Fibroblast of lung (primary cell): Measurements from ENCODE around the gene RCBTB2.

Experiments
- CTCF ChIP-seq, 2 donors: IDR thresholded peaks in 1 of 2; conservative IDR thresholded peaks in 1 of 2; 1 replicate in 1 of 2; 2 replicates in 1 of 2; pipeline ENCODE4 v1.5.1; 2011 to 2012; ENCODE audit warnings: low read length in 2 of 2, control low read depth in 1 of 2, inconsistent platforms in 1 of 2, low read depth in 1 of 2, mild to moderate bottlenecking in 1 of 2
- EZH2 ChIP-seq: IDR thresholded peaks from 2 replicates; pipeline ENCODE4 v1.5.1; 2012; ENCODE audit warnings: low read length, control low read depth, mild to moderate bottlenecking; ENCODE audit errors: missing control alignments

GRCh38 chr13:48542581-48543341 is 9.9 kb upstream of the RCBTB2 start:
- TF ChIP-seq CTCF (conservative IDR thresholded peaks at IDR 0.05 in 1 of 2, IDR thresholded peaks at IDR 0.05 in 1 of 2; ENCODE audit: low read depth in 1 of 2, low read length in 2 of 2) (peak in 1 of 2 donors; percentile 9), EZH2 (no peak)
